ENCODE data around the gene PPFIA3.
"Not testable (repeated sequence)": the region's sequence is repeated elsewhere in the genome, so short reads cannot be mapped to it uniquely, and the experiment has no call there.

PPFIA3 gene

DNA sequence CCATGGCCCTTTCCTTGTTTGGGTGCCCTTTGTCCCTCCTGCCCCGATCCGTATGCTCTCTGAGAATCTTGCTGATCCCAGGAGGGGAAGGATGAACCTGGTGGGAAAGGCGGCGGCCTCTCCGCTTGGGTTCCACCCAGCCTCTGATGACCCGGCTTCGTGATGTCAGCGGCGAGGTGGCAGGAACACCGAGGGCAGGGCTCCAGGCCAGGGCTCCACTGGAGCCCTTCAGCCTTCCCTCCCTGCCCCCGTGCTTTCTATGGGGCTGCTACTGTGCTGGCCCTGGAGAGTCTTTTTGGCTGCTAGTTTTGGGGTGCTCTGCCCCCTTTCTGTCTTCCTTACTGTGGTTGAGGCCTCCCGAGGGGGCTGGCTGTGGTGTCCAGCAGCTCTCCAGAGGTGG lies 17.0 kb upstream of the PPFIA3 start:
- FAIRE-seq (no peak), DNase-seq (ENCODE audit: low spot score) (no peak)

DNA sequence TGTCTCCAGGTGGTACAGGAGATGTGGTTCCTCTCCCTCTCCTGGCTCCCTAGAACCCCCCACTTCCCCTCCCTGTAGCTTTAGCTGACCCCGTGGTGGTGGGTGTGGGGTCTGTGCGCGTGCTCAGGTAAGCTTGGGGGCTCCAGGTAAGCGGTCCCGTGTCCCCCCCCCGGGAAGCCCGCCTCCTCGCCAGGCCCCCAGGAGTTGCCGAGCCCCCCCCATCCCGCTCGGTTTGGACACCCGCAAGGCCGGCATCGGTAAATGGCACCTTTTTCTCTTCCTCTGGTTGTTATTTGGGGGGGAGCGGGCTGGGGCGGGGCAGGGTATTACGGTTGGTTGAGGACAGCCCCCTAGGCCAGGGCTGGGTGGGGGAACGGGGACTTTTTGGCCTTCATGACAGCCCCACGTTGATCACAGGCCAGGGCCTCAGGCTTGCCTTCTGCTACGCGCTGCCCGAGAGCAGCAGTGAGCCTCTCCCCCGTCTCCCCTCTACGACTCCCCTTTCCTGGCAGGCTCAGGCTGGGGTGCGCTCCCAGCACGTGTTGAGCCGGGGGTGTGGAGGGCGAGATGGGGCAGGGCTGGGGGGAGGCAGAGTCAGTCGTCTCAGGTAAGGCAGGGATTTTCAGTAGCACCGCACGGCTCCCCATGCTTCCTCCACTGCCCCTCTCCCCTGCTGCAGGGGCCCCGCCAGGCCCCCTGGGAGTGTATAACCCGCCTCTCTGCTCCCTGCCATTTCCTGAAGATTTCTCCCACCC lies 15.8 kb upstream of the PPFIA3 start:
- FAIRE-seq, result no peak
- no peak for DNase-seq (ENCODE audit: low spot score)

DNA sequence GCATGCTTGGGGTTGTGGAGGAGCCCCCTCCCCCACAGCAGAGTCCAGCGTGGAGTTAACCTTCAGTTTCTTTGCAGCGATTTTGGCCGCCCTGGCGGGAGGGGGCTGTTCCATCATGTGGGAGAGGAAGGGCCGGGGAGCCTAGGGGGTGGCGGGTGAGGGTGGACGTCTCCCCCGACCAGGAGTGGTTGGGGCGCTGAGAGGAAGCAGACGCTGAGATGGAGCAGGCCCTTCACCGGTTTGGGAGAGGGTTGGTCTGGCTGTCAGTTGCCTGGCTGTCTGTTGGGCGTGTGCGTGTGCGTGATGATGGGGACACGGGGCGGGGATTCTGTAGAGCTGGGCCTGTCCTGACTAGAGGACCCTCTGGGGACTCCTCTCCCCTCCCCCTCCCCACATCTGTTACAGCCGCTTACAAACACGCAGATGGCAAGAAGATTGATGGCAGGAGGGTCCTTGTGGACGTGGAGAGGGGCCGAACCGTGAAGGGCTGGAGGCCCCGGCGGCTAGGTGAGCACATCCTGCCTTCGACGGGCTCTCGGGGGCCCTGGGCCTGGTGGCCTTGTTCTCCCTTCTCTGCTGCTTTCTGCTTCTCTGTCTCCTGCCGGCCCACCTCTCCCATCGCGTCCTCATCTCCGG lies 15.0 kb upstream of the PPFIA3 start:
- FAIRE-seq (no peak), DNase-seq (ENCODE audit: low spot score) (no peak)

DNA sequence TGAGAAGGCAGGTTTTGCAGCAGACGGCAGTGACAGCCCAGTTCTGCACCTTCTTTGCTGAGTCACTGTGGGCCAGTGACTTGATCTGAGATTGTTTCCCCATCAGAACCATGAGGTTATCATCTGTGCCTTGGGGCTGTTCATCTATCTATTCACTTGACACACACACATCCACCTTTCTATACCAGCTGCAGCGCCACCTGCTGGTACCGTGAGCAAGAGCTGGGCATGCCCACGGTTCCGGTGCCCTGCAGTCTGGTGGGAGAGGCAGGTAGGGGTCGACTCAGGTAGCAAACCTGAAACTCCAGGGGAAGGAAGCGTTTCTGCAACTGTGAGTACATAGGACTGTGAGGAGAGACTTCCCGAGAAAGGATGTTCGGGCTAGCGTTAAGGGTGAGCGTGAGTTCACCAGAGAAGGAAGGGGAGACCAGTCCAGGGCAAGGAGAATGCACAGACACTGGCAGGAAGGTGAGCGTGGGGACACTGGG lies 12.7 kb upstream of the PPFIA3 start:
- DNase-seq (ENCODE audit: low spot score), result peak; percentile 17
- no peak for FAIRE-seq

DNA sequence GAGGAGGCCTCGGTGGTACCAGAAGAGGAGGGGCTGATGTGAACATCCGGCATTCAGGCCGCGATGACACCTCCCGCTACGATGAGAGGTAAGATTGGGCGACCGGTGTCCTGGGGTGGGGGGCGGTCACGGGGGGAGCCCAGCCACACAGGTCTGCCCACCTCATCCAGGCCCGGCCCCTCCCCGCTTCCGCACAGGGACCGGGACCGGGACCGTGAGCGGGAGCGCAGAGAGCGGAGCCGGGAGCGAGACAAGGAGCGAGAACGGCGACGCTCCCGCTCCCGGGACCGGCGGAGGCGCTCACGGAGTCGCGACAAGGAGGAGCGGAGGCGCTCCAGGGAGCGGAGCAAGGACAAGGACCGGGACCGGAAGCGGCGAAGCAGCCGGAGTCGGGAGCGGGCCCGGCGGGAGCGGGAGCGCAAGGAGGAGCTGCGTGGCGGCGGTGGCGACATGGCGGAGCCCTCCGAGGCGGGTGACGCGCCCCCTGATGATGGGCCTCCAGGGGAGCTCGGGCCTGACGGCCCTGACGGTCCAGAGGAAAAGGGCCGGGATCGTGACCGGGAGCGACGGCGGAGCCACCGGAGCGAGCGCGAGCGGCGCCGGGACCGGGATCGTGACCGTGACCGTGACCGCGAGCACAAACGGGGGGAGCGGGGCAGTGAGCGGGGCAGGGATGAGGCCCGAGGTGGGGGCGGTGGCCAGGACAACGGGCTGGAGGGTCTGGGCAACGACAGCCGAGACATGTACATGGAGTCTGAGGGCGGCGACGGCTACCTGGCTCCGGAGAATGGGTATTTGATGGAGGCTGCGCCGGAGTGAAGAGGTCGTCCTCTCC lies 11.5 kb upstream of the PPFIA3 start:
- FAIRE-seq, result no peak
- DNase-seq (ENCODE audit: low spot score), result no peak

DNA sequence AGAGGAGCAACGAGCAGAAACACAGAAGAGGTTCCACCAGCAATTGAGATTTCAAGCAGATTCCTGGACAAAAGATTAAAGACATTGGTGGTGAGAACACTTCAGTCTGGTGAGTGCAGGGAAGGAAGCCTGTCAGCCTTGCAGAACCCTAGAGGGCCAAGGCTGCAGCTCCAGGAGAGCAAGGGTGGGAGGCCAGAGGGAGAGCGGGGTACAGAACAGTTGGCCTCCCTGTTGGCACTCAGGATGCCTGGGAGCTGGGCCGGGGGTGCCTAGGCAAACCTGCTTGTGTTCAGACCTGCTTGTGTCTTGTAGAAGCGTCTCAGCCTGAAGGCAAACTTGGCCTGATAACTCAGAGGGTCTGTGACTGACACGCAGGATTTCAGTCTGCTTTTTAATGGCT lies 10.3 kb upstream of the PPFIA3 start:
- no peak for DNase-seq (ENCODE audit: low spot score)
- FAIRE-seq, result no peak

DNA sequence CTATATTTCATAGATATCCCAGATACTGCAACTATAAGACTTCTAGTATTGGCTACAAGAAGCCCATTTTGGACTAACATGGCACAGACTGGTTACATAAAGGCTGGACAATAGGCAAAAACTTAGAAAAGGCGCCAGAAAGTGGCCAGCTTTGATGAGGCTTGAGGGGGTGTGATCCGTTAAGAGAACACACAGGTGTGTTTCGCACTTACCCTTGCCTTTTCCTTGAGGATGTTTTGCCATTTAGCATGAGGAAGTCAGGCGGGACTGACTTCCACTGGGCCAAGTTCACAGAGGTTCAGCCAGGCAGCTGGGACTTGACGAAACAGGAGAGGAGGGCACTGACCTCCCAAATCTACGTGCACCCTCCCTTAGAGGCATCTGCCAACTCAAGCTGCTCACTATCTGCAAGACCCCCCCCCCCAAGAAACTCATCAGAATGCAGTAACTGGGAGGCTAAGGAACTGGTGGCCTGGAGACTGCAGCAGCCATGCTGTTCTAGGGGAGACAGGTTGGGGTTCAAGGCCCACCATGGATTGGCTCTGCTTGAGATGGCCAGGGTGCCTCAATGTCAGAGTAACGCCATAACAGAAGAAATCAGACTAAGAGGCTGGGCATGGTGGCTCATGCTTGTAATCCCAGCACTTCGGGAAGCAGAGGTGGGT lies 9.6 kb upstream of the PPFIA3 start:
- no peak for FAIRE-seq

DNA sequence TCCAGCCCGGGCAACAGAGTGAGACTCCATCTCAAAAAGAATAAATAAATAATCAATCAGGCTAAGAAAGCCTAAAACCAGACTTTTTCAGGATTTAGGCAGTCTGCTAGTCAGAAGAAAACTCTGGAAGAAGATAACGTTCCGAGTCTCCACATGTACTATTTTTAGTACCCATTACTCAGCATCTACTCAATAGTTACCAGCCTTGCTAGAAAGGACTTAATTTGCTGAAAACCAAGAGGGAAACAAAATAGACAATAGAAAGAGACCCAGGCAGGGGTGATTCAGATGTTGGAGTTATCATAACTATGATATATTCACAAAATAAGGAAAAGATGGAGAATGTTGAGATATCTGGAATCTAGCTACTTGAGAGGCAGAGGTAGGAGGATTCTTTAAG lies 8.8 kb upstream of the PPFIA3 start:
- FAIRE-seq, result no peak
- no peak for DNase-seq (ENCODE audit: low spot score)

More for the DNA sequence above, 9.6 kb upstream of the PPFIA3 start:
- no peak for DNase-seq (ENCODE audit: low spot score)

DNA sequence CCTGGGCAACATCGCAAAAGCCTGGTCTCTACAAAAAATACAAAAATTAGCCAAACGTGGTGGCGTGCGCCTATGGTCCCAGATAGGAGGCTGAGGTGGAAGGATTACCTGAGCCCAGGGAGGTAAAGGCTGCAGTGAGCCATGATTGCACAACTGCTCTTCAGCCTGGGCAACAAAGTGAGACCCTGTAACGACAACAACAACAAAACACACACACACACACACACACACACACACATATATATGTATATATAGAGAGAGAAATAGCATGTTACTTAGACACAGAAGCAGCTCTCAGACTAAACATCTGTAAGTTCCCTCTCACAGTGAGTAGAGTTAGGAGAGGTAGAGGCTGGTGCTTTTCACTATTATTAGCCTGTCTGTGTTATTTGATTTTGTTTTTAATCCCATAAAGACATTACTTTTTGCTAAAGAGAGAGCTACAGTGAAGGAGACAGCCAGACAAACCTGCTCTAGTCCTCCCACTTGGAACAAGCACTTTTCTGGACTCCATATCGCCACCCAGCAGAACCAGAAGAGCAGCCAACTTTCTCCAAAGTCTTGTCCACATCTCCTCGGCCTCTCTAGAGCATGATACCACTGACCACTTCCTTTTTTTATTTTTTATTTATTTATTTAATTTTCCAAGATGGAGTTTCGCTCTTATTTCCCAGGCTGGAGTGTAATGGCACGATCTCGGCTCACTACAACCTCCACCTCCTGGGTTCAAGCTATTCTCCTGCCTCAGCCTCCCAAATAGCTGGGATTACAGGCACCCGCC lies 7.9 kb upstream of the PPFIA3 start:
- FAIRE-seq (no peak), DNase-seq (ENCODE audit: low spot score) (no peak)

DNA sequence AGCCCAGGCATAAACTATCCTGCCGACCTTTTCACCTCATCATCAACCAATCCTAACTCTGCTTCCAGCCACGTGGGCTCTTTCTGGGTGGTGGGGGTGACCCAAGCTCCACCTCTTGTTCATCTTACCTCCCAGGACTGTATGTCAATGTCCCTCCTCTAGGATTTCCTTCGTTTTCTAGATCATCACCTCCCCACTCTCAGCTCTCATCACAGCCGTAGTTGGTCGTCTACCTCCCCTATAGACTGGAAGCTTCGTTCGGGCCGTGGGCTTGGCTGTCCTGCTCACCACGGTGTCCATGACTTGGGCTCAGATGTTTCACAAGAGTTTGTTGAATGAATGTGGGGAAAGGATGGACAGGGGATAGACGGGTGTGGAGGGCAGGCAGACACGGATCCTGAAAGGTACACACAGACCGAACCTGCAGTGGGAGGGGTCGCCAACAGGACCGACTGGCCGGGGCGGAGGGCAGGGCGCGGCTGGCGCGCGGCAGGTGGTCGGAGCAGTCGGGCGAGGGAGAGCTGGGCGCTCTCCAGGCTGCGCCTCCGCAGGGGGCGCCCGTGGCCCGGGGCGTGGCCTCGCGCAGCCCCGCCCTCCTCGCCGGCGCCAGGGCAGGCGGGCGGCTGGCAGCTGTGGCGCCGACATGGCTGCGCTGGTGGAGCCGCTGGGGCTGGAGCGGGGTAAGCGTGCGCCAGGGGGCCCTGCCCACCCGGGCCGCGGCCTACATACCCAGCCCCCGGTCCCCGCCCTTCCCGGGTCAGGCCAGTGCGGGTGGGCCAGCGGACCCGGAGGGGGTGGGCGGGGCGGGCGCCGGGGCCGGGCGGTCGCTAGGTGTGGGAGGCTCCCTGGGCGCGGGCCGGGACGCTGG lies 5.3 kb upstream of the PPFIA3 start, which contains the start of gene LIN7B:
TSS of gene LIN7B (plus strand) at position 609 of the 868 bp plus-strand sequence. CDS start at position 644, 35 bp downstream.
- FAIRE-seq (no peak), DNase-seq (ENCODE audit: low spot score) (peak; percentile 48)

DNA sequence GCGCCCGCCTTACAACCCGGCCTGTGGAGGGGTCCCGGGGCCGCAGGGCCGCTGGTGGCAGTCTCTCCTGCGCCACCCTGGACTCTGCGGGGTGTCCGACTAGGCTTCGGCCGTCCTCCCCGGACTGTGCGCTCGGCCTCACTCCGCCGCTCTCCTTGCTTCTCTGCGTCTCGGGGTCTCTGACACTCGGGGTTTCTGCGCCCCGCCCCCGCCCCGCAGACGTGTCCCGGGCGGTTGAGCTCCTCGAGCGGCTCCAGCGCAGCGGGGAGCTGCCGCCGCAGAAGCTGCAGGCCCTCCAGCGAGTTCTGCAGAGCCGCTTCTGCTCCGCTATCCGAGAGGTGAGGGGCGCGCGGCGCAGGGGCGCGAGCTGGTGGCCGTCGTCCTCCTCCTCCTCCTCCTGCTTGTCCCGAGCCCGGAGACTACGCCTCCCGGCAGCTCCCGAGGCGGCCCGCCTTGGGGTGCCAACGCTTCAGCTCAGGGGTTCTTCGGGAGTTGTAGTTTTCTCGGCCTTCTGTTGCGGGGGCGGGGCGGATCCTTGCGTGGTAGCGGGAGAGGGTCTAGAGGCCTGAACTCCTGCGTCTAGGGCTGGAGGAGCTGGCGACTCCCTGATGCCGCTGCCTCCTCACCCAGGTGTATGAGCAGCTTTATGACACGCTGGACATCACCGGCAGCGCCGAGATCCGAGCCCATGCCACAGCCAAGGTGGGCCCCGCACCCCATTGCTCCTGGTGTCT lies 4.5 kb upstream of the PPFIA3 start:
- FAIRE-seq (no peak), DNase-seq (ENCODE audit: low spot score) (no peak)

DNA sequence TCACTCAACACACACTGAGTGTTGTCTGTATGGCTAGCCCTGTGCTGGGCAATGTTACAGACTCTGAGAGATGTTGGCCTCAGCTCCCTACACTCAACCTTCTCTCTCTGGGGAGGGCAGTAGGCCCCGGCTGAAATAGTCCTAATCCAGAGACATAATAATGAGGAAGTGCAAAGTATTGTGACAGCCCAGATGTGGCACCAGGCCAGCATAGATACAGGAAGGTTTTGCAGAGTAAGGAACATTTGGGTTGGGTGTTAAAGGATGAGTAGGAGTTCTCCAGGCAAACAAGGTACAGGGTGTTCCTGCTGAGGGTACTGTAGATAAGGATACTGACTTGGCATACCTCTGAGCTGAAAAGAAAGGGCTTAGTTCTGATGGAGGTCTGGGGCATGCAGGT lies 2.8 kb upstream of the PPFIA3 start:
- FAIRE-seq, result no peak
- DNase-seq (ENCODE audit: low spot score), result no peak

DNA sequence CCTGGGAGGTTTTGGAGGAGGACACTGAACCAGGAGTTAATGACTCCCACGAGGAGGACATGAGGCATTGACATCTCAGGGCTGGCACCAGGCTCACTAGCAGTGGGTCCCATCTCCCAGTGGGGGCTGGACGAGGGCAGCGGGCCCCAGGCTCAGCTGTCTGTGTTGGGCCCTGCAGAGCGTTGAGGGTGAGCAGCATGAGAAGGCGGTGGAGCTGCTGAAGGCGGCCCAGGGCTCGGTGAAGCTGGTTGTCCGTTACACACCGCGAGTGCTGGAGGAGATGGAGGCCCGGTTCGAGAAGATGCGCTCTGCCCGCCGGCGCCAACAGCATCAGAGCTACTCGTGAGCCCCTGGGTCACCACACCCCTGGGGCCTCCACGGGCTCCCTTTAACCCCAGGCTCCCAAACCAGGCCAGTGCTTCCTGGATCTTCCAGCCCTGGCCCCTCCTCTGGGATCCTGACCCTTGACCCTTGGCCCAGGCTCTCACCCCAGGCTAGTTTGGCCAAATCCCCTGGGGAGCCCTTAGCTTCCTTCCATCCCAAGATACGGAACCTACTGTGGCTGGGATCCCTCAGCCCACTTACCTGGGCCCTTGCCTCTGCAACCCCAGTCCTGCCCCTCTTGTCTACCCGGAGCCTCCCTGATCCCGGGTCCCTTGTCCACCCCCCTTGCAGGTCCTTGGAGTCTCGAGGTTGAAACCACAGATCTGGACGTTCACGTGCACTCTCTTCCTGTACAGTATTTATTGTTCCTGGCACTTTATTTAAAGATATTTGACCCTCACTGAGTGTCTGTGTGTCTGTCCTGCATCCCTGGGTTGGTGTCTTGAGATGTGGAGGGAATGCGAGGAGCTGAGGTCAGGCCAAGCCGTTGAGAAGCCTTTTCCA lies 1.4 kb upstream of the PPFIA3 start:
- FAIRE-seq, result no peak

DNA sequence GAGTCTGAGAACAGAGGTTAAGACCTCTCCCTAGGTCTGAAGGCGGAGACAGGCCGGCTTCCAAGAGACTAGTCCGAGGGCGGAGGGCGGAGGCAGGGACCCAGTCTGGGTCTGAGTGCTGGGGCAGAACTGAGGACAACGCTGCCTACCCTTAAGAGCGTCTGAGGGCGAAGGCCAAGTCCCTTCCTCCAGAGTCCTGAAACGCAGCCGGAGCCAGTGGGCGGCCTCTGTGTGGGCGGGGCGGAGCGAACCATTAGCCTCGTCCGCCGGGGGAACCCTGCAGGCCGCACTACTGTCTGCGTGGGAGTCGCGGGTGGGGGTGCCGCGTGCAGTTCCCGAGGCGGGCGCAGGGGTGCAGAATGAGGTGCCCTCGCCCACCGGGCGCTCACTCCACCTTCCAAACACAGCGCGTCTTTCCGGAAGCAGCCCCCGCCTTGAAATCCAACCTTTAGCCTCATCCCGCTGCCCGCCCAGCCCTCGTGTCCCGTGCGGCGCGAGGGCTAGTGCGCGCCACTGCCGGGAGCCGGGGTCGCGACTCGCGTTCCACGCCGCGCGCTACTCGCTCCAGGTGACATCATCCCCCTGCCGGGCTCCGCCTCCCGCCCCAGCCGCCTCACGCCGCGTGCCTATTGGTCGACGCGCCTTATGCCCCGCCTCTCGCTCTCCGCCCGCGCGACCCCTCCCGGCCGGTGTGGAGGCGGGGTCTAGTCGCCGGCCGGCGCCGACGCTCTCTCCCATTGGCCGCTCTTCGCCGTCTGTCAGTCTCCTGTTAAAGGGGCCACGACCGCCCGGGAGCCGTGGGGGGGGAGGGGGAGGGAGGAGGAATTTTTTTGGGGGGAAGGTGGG lies 556 bp upstream of the PPFIA3 start, which contains the start of gene C19orf73:
TSS of gene C19orf73 (minus strand) at position 579 of the 846 bp plus-strand sequence. CDS start at position 458, 121 bp downstream.
- peak; percentile 82 for DNase-seq (ENCODE audit: low spot score)
- peak; percentile 29 for FAIRE-seq

More for the DNA sequence above, 1.4 kb upstream of the PPFIA3 start:
- no peak for DNase-seq (ENCODE audit: low spot score)

DNA sequence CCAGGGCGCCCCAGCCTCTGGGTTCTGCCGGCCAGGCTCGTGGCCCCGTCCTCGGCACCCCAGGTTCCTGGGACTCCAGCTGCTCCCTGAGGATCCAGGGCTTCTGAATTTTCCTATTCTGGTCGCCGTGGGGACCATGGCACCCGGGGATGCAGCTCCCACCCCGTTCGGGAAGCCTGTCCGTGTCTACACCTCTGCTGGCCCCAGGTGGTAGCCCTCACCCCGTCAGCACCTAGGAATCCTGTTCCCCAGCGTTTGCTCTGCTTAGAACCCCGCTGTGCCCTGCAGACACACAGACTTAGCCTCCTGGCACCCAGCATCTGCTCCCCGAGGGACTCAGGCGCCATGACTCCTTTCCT lies 960 bp downstream of the PPFIA3 start:
- DNase-seq (ENCODE audit: low spot score), result no peak
- FAIRE-seq, result no peak

DNA sequence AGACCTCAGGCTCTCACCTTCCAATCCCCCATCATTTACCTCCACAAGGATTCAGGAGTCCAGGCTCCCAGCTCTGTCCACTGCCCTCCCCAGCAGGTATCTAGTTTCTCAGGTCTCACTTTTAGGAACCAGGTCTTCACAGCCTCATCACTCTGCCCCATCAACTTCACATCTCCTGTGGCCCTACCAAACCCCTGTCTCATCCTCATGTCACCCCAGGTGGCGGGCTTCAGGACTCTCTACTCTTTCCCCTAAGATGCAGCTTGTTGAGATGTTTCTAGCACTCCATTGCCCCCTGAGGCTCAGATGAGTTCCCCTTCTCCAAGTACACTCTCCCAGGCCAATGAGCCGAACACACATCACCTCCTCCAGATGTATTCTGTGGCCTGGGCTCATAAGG lies 1.5 kb downstream of the PPFIA3 start:
- DNase-seq (ENCODE audit: low spot score) (no peak), FAIRE-seq (no peak)

DNA sequence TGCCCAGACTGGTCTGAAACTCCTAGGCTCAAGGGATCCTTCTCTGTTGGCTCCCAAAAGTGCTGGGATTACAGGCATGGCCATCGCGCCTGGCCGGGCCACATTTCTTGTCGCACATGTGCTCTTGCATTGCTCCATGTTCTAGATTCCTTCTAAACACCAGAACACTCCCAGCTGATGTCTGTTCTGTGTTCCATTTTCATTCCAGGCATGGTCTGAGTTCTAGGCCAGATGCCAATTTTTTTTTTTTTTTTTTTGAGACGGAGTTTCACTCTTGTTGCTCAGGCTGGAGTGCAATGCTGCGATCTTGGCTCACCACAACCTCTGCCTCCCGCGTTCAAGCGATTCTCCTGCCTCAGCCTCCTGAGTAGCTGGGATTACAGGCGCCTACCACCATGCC lies 2.5 kb downstream of the PPFIA3 start:
- DNase-seq (ENCODE audit: low spot score); FAIRE-seq: not testable (repeated sequence)

Measured in RCC 7860 (cell line).